ENCODE data around the gene TFDP1.

The TFDP1 gene

DNA sequence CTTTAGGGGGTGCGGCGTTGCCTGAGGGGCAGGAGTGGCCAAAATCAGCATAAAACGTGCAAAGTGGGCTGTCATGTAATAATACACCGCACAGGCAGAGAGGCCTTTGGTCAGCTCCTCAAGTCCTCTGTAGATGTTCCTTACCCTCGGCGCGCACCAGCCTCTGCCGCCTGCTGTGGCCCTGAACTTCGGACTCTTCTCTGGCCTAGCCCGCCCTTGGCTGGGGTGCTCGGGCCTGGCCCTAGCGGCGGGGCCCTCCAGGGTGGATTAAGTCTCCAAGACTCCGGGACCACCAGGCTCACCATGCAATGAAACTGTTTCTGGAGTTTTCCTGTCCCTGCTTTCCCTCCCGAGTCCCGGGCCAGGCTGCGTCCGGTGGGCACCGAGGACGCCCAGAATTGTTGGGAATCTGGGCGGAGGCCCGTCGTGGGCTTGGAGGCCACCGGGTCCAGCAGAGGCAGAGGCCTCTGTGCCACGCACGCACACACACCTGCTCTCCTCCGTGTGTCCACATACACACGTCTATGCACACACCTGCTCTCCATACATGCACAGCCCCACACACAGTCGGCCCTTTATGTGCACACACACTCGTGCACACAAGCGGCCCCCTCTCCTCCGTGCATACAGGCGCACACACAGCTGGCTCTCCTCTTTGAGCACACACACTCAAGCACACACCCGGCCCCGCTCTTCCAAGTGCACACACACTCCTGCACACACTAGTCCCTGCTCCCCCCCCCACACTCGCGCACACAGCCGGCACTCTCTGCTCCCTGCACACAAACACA, 1.5 kb upstream of the TFDP1 start:
- DNase-seq (ENCODE audit: low spot score), result peak; percentile 9
- in situ Hi-C loops (cut with MboI; ENCODE audit: low sequenced_read_pairs, unreplicated experiment), result no loop called here
- TF ChIP-seq, protein P1, sequence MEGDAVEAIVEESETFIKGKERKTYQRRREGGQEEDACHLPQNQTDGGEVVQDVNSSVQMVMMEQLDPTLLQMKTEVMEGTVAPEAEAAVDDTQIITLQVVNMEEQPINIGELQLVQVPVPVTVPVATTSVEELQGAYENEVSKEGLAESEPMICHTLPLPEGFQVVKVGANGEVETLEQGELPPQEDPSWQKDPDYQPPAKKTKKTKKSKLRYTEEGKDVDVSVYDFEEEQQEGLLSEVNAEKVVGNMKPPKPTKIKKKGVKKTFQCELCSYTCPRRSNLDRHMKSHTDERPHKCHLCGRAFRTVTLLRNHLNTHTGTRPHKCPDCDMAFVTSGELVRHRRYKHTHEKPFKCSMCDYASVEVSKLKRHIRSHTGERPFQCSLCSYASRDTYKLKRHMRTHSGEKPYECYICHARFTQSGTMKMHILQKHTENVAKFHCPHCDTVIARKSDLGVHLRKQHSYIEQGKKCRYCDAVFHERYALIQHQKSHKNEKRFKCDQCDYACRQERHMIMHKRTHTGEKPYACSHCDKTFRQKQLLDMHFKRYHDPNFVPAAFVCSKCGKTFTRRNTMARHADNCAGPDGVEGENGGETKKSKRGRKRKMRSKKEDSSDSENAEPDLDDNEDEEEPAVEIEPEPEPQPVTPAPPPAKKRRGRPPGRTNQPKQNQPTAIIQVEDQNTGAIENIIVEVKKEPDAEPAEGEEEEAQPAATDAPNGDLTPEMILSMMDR (IDR thresholded peaks at IDR 0.05; ENCODE audit: borderline replicate concordance, control extremely low read depth, extremely low read depth, insufficient read depth, missing control alignments), result no peak

DNA sequence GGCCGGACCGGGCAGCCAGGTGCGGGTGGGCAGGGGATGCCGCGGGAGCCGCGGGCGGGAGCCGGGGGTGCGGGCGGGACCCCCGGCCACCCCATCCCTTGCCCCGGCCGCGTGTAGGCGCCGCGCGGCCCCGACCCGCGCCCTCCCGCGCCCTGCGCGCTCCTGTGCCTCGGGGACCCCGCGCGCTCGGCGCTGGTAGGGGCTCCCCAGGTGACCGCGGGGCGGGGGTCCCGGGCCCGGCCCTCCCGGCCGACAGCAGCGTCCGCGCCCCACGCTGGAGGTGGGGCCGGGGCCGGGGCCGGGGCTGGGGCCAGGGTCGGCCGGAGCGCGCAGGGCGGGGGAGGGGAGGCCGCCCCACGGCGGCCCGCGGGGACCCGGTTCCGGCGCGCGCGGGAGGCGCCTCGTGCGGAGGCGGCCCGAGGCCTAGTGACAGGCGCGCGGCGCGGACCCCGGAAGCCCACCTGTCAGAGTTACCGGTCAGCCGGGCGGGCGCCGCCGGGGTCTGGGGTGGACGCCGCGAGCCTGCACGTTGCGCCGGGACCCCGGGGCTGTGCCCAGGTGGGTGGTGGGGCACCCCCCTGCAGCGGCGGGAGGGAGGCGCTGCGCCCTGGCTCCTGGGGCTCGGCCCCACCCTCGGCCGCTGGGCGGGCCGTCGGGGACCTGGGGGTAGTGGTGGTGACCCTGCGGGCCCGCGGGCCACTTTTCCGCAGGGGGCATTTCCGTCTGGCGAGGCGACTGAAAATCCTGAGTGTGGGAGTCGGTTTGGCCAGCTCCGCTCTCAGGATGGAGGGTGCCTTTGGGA, 518 bp downstream of the TFDP1 start:
- DNase-seq (ENCODE audit: low spot score), result peak; percentile 76
- in situ Hi-C loops (cut with MboI; ENCODE audit: low sequenced_read_pairs, unreplicated experiment), result no loop called here

DNA sequence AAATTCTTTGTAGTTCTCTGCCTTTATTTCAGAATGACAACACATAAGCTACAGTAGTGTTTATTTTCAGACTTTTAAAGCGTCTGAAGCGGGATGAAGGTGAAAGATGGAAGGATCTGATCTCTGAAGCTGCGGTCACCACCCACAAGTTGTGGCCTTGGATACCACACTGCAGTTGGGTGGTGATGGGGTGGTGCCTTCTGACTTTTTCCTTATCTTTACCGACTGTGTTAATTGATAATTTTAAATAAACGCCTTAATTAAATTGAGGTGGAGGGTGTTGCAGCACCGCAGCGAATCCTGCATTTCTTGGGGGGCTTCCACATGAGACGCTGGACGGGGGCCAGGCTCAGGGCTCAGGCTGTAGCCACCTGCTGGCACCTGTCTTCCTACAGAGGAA, 1.3 kb downstream of the TFDP1 start:
- in situ Hi-C loops (cut with MboI; ENCODE audit: low sequenced_read_pairs, unreplicated experiment), result no loop called here
- TF ChIP-seq, protein P1 (IDR thresholded peaks at IDR 0.05; ENCODE audit: borderline replicate concordance, control extremely low read depth, extremely low read depth, insufficient read depth, missing control alignments), result no peak
- peak; percentile 16 for DNase-seq (ENCODE audit: low spot score)

More for the DNA sequence above, 518 bp downstream of the TFDP1 start:
- TF ChIP-seq, protein P1 (IDR thresholded peaks at IDR 0.05; ENCODE audit: borderline replicate concordance, control extremely low read depth, extremely low read depth, insufficient read depth, missing control alignments), result no peak

DNA sequence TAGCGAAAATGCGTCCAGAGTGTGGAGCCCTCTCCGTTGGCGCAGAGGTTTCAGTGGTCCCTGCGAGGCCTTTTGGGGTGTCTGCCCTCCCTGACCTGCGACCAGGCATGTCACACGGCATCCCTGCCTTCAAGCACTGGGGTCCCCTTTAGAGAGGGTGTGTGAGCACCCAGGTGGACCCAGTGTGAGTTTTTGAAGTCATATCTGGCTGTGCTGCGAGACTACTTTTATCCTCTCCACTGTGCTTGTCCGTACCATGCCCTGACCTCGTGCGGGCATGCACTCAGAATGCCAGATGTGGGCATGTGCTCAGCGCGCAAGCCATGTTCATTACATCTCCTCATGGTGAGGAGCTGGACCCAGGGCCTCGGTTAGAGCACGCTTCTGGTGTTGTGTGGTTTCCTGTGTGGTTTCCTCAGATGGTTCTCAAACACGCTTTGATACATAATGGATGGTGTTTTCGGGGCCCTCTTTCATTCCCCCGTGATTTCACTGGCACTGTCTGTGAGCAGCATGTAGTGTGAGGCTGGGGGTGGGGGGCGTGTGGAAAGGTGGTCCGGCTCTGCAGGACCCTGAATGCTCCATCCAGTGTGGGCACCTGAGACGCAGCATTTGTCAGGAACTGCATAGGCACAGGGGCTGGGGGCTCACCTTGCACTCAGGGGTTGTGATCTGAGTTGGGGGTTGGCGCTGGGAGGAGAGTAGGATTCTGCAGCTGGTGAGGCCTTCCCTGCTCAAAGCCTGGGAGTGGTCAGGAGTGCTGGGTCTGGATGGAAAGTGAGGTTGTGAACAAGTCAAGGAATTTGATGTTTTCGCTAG, 2.3 kb downstream of the TFDP1 start:
- in situ Hi-C loops (cut with MboI; ENCODE audit: low sequenced_read_pairs, unreplicated experiment), result no loop called here
- TF ChIP-seq, protein P1 (IDR thresholded peaks at IDR 0.05; ENCODE audit: borderline replicate concordance, control extremely low read depth, extremely low read depth, insufficient read depth, missing control alignments), result no peak
- DNase-seq (ENCODE audit: low spot score), result peak; percentile 30

DNA sequence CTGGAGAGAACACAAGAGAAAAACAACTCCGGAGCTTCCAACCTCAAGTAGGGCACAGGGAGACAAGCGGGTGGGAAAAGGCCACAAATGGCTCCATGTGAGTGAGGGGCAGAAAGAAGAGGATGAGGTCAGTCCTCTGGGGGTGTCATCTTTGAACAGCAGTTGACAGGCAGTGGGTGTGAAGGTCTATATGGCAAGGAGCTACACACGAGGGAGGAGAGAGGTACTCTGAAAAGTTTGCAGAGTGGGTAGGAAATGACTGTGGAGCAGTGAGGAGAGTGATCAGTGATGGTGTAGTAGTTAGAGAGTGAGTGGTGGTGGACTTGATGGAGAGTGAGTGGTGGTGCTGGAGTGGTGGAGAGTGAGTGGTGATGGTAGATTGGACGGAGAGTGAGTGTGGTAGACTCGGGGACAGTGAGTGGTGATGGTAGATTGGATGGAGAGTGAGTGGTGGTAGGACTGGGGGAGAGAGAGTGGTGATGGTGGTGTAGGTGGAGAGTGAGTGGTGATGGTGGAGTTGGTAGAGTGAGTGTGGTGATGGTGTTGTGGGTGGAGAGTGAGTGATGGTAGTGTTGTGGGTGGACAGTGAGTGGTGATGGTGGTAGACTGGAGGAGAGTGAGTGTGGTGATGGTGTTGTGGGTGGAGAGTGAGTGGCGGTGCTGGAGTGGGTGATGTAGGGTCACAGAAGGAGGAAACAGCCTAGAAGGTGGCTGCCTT, 4.0 kb downstream of the TFDP1 start:
- TF ChIP-seq, protein P1 (IDR thresholded peaks at IDR 0.05; ENCODE audit: borderline replicate concordance, control extremely low read depth, extremely low read depth, insufficient read depth, missing control alignments), result no peak
- in situ Hi-C loops (cut with MboI; ENCODE audit: low sequenced_read_pairs, unreplicated experiment), result no loop called here
- DNase-seq (ENCODE audit: low spot score), result peak; percentile 13

Measured in GM13976 (cell line).